OCI-LY3 (cell line): ENCODE data around the gene IRF1.

Source experiments
- CTCF ChIP-seq: fragments of 200-600, 300-600 bp; sonication (generic); IDR thresholded peaks from 2 replicates; pipeline ENCODE4 v1.5.1; 2014; ENCODE audit warnings: antibody characterized with exemption, low read length, low read depth
- EZH2phosphoT487 ChIP-seq: fragments of 200-600 bp; shearing (Covaris generic); IDR thresholded peaks from 2 replicates; pipeline ENCODE4 v1.6.1; 2018; ENCODE audit warnings: antibody characterized with exemption, mixed run types, low read depth

GRCh38 chr5:132496631-132497487 is 6.3 kb upstream of the IRF1 start:
- TF ChIP-seq CTCF (no peak), EZH2phosphoT487 (no peak)
